GM18499 (cell line): Measurements from ENCODE around the gene CFAP141.
A peak's percentile ranks its signal among the peaks of the same experiment; 100 is the strongest.
"Not testable (repeated sequence)": the region's sequence is repeated elsewhere in the genome, so short reads cannot be mapped to it uniquely, and the experiment has no call there.

ENCODE experiments used
- ATAC-seq: cut with Tn5 transposase; IDR thresholded peaks from one replicate; pipeline ENCODE4 v1.9.1; 2021; ENCODE audit warnings: moderate number of reproducible peaks; ENCODE audit not compliant: insufficient read depth, unreplicated experiment

The CFAP141 gene

GRCh38 chr1:154206196-154206595 is at the start of gene CFAP141:
TSS of gene CFAP141 (minus strand) at chr1:154206333. CDS start at chr1:154206307, 26 bp downstream.
- no peak for ATAC-seq

- ATAC-seq: no peak
Observed at GRCh38 chr1:154253671-154254070, 47.5 kb upstream of the CFAP141 start.

GRCh38 chr1:154241703-154242351 is 35.7 kb upstream of the CFAP141 start:
- no peak for ATAC-seq

DNA sequence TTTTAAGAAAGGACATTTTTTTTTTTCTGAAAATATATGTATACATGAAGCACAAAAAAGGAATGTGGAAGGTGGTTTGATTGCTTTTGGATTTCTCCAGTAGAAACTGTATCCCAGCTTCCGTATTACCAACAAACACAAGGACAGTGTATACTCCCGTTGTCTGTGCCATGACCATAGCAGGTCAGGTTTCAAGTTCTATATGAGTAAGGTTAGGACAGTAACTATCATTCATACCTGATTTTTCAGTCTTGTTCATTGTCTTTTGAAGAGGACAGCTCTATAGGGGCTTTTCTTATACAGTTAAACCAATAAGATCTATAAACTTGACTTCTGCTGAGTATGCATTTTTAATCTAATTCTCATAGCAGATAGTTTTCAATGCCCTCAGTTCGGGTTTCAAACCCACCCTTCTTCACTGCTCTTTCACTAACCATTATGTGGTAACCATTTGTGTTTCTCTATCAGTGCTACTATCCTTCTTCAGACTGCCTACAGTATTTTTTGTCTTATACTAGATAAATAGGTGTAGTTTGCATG is 34.2 kb upstream of the CFAP141 start:
- no peak for ATAC-seq

DNA sequence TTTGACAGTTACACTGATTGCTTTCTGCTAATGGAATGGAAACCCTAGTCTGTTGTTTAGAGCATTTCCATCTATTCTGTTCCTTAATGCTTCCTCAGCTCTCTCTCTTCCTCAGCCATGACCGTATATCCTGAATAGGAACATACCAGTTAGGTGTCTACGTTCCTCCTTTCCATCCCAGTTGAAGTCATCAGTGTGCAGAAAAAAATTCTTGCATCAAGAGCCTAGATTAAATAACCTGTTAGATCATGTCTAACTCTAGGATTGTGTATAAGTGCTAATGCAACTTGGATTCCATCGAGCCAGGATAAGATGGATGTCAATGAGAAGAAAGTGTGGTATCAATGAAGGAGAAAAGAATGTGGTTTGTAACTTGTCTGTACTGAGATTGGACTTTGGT is 33.4 kb upstream of the CFAP141 start:
- no peak for ATAC-seq

- no peak for ATAC-seq
Observed at GRCh38 chr1:154237880-154238506, 31.9 kb upstream of the CFAP141 start.

GRCh38 chr1:154237435-154237834 is 31.3 kb upstream of the CFAP141 start:
- ATAC-seq: no peak

DNA sequence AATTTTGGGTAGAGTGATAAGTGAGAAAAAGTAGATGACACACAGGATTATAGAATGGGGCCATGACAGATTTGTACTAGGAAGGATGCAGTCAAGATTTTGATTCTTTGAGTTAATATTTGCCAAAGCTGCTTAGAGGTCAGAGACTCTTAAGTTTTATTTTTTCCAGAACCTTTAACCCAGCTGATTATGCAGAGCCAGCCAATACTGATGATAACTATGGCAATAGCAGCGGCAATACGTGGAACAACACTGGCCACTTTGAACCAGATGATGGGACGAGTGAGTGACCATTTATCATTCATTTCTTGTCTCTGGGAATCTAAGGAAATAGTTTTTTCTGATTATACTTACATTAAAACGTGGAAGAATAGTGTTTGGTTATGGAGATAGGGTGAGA is 30.7 kb upstream of the CFAP141 start:
- no peak for ATAC-seq

GRCh38 chr1:154233127-154233526 is 27.0 kb upstream of the CFAP141 start:
- ATAC-seq: not testable (repeated sequence)

DNA sequence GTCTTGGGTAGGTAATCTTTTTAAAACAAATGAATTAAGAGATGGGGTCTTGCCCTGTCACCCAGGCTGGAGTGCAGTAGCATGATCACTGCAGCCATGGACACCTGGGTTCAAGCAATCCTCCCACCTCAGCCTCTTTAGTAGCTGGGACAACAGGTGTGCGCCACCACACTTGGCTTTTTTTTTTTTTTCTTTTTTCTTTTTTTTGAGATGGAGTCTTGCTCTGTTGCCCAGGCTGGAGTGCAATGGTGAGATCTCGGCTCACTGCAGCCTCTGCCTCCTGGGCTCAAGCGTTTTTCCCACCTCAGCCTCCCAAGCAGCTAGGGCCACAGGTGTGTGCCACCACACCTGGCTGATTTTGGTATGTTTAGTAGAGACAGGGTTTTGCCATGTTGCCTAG is 25.0 kb upstream of the CFAP141 start:
- ATAC-seq: not testable (repeated sequence)

DNA sequence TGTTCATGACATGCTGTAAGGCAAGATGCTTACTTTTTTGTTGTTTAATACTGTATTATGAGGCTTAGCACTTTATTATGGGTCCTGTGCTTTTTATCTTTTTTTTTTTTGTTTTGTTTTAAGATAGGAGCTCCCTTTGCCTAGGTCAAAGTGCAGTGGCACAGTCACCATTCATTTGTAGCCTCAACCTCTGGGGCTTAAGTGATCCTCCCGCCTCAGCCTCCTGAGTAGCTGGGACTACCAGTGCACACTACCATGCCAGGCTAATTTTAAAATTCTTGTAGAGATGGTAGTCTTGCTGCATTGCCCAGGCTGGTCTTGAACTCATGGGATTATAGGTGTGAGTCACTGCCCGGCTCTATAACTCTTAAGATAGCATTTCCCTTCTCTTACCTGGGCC is 19.2 kb upstream of the CFAP141 start:
- ATAC-seq: no peak

GRCh38 chr1:154223621-154224020 is 17.5 kb upstream of the CFAP141 start:
- ATAC-seq: no peak

DNA sequence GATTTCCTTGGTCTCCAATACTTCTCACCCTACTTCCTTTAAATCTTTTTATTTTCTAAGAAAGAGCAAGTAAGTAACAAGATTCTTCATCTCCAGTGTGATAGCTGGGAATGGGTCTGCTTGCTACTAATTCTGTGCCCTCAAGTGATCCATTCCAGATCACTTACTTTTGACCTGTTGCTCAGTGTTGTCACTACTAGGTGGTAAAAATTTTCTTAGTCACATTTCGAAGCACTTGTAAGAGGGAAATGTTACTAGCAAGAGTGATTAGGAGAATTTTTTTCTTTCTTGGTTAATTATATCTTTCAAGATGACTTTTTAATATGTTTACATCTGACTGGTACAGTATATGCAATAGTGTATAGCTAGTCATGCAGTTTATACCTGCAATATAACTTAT is 16.8 kb upstream of the CFAP141 start:
- no peak for ATAC-seq

DNA sequence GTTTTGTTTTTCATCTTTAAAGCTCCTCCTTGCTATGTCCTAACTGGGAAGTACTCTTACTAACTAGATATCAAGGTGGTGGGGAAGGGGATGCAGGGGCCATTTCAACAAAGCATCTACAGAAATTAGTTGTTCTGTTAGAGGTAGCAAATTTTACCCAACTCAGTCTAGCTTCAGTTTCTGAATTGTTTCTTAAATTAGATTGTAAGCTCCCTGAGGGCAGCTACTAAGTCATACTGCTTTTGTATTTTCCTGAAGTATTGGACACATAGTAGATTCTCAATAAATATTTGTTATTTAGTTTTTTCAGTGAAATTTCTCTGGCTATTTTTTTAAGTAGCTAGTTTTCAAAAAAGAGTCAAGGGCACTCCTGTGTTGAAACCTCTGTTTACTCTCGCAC is 16.4 kb upstream of the CFAP141 start:
- ATAC-seq: no peak

DNA sequence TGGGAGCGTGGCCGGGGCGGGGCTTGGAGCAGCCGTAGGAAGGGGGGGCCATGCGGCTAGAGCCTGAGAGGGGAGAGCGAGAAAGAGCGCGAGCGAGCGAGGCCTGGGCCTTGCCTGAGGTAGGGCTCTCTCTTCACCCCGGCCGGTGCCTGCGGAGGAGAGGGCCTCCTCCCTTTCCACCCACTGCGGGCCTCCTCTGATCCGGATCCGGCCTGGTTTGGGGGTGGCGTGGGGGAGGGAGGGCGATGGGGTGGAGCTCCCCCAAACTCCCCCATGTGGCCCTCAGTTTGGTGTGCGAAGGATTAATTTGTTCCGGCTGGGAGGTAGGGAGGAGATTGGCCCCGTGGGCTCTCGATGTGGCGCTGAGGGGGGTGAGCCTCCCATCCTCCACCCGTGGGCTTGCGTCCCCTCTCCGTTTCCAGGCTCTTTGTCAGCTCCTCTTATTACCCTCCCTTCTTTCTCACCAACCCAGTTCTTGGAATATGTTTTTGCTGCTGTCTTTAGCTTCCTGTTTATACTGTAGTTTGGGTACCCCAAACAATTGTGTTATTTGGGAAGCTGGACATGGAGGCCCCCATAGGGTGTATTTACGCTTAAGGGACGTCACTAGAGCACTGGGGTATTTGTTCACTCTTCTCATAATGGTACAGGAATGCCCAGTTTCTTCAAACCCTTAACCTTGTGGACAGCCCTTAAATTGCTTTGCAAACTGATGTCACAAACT is 15.3 kb upstream of the CFAP141 start:
- ATAC-seq: no peak

- no peak for ATAC-seq
Observed at GRCh38 chr1:154220970-154221277, 14.8 kb upstream of the CFAP141 start.

GRCh38 chr1:154220071-154220969 is 14.2 kb upstream of the CFAP141 start, which contains the start of gene UBAP2L:
TSS of gene UBAP2L (plus strand) at chr1:154220955. CDS start at chr1:154225124, 4,169 bp downstream.
- peak; percentile 62 for ATAC-seq

GRCh38 chr1:154219541-154219940 is 13.4 kb upstream of the CFAP141 start:
- ATAC-seq: no peak

DNA sequence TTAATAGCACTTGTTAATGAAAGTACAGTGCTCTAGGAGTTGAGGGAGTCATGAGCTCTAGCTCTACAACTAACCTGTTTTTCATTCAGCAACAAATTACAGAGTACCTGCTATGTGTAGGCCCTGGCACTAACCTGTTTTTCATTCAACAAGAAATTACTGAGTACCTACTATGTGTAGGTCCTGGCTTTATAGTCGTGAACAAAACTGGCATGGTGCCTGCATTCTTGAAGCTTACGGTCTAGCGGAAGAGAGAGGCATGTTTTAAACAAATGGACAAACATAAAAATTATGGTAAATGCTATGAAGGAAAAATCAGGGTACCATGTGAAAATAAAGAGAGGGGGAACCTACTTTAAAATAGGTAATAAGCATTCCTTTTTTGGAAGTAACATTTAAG is 12.4 kb upstream of the CFAP141 start:
- no peak for ATAC-seq

DNA sequence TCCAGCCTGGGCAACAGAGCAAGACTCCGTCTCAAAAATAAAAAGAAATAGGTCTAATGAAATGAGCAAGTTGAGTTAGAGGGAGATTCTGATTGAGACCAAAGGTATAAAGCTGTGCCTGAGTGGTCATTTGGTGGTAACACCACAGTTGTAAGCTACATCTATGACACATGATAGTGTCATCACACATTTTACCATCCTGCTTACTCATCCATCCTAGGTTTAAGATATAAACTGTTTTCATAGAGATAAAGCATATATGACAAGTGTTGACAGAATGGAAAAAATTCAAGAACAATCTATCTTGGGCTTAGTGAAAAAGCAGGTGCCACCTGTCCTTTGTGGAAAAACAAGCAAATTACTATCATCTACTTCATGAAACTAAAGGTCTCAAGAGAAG is 7.1 kb upstream of the CFAP141 start:
- ATAC-seq: no peak
